ENCODE data around the gene U2SURP.

U2SURP gene

DNA sequence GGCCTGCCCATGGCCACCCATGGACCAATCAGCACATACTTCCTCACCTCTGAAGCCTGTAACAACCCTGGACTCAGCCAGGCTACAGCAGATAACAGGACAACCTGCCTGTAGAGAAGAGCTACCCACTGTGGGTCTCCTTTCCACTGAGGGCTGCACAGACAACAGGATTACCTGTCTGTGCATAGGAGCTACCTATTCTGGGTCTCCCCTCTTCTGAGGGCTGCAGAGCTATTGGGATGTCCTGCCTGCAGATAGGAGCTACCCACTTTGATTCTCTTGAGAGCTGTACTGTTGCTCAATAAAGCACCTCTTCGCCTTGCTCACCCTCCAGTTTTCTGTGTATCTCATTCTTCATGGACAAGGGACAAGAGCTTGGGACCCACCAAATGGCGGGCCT, 94.4 kb downstream of the U2SURP start:
- TF ChIP-seq, protein P1, sequence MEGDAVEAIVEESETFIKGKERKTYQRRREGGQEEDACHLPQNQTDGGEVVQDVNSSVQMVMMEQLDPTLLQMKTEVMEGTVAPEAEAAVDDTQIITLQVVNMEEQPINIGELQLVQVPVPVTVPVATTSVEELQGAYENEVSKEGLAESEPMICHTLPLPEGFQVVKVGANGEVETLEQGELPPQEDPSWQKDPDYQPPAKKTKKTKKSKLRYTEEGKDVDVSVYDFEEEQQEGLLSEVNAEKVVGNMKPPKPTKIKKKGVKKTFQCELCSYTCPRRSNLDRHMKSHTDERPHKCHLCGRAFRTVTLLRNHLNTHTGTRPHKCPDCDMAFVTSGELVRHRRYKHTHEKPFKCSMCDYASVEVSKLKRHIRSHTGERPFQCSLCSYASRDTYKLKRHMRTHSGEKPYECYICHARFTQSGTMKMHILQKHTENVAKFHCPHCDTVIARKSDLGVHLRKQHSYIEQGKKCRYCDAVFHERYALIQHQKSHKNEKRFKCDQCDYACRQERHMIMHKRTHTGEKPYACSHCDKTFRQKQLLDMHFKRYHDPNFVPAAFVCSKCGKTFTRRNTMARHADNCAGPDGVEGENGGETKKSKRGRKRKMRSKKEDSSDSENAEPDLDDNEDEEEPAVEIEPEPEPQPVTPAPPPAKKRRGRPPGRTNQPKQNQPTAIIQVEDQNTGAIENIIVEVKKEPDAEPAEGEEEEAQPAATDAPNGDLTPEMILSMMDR (IDR thresholded peaks at IDR 0.05; ENCODE audit: poor library complexity, severe bottlenecking) = no peak
- Histone ChIP-seq H3K27me3 (ENCODE audit: insufficient read depth, poor library complexity, severe bottlenecking) (no peaks in the 10 kb centered on the region), H3K27ac (ENCODE audit: poor library complexity, severe bottlenecking) (no peak overlapping the region), H3K9me3 (ENCODE audit: severe bottlenecking) (no peaks in the 10 kb centered on the region), H3K4me1 (ENCODE audit: insufficient read depth, poor library complexity, severe bottlenecking) (no peaks in the 10 kb centered on the region), H3K4me3 (ENCODE audit: severe bottlenecking) (no peak overlapping the region), H3K36me3 (ENCODE audit: low read depth) (no peaks in the 10 kb centered on the region)
- DNase-seq (ENCODE audit: low spot score) = no peak
- ATAC-seq (ENCODE audit: low read depth) = no peak

DNA sequence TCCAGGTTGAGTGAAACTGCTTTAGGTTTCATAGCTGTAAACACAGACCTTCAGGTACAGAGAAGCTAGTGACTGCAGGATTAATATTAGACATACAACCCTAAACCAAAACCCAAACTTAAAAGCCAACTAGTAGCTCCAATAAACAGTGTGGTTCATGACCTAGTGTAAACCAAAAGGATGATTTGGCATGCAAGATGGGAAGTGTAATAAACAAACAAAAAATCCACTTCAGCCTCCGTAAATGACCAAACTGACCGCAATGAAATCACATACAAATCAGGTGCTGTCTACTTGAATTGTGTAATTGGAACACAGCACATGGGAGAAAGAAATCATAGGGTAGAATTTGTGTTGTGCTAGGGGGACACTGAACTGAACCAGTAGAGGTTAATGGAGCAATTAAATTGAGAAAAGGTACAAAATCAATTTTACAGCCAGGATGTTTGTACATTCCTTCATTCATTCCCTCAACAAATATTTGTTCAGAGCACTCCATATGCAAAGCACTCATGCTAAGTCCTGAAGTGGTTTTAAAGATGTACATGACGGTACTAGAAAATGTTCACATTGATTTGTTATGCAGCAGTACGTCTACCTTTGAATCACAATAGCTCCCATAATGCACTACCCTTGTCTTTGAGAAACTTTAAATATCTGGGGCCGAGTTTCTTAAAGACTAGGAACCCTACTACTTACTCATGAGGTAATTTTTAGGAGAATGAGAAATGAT, 96.8 kb downstream of the U2SURP start:
- Histone ChIP-seq H3K4me3 (ENCODE audit: severe bottlenecking) (no peak overlapping the region), H3K4me1 (ENCODE audit: insufficient read depth, poor library complexity, severe bottlenecking) (no peaks in the 10 kb centered on the region), H3K27me3 (ENCODE audit: insufficient read depth, poor library complexity, severe bottlenecking) (no peaks in the 10 kb centered on the region), H3K9me3 (ENCODE audit: severe bottlenecking) (no peaks in the 10 kb centered on the region), H3K36me3 (ENCODE audit: low read depth) (no peaks in the 10 kb centered on the region), H3K27ac (ENCODE audit: poor library complexity, severe bottlenecking) (no peak overlapping the region)
- TF ChIP-seq, protein P1 (IDR thresholded peaks at IDR 0.05; ENCODE audit: poor library complexity, severe bottlenecking) = no peak
- no peak for DNase-seq (ENCODE audit: low spot score)
- no peak for ATAC-seq (ENCODE audit: low read depth)

DNA sequence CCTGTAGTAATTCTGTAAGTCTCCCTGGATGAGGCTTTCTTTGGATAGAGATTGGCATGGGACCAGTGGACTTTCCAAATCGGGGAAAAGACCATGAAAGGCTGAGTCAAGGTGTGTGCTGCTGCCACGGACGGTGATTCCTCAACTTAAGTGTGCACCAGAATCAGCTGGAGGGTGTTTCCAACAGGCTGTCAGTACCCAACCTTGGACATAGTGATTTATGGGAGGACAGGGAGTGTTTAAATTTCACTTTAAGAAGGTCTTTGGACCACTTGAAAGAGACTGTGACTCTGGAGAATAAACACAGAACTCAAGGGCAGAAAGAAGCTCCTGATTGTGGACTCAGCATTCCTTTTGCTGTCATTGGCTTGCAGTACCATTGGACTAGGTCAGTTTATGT, 97.8 kb downstream of the U2SURP start:
- TF ChIP-seq, protein P1 (IDR thresholded peaks at IDR 0.05; ENCODE audit: poor library complexity, severe bottlenecking) = no peak
- Histone ChIP-seq H3K27ac (ENCODE audit: poor library complexity, severe bottlenecking) (no peak overlapping the region), H3K36me3 (ENCODE audit: low read depth) (no peaks in the 10 kb centered on the region), H3K27me3 (ENCODE audit: insufficient read depth, poor library complexity, severe bottlenecking) (no peaks in the 10 kb centered on the region), H3K9me3 (ENCODE audit: severe bottlenecking) (no peaks in the 10 kb centered on the region), H3K4me3 (ENCODE audit: severe bottlenecking) (no peak overlapping the region), H3K4me1 (ENCODE audit: insufficient read depth, poor library complexity, severe bottlenecking) (no peaks in the 10 kb centered on the region)
- ATAC-seq (ENCODE audit: low read depth) (no peak), DNase-seq (ENCODE audit: low spot score) (no peak)

DNA sequence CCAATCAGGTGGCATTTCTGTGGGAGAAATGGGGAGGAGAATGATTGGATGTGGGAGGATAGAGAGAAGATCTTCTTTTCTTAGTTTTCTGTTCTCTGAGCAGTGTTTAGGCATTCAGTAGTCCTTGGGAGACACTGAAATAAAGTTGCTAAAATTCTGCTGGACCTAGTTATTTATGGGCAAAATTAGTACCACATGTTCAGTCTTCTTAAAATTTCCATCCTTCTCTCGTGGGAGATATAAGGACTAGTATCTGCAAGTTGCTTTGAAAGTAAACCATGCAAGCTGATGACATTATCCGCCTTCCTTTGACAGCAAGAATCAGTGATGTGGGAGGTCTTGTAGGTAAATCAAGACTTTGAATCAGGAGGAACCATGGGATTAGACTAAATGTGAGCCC, 98.3 kb downstream of the U2SURP start:
- Histone ChIP-seq H3K27ac (ENCODE audit: poor library complexity, severe bottlenecking) (no peak overlapping the region), H3K27me3 (ENCODE audit: insufficient read depth, poor library complexity, severe bottlenecking) (no peaks in the 10 kb centered on the region), H3K36me3 (ENCODE audit: low read depth) (no peaks in the 10 kb centered on the region), H3K4me1 (ENCODE audit: insufficient read depth, poor library complexity, severe bottlenecking) (no peaks in the 10 kb centered on the region), H3K9me3 (ENCODE audit: severe bottlenecking) (no peaks in the 10 kb centered on the region), H3K4me3 (ENCODE audit: severe bottlenecking) (no peak overlapping the region)
- DNase-seq (ENCODE audit: low spot score) (no peak), ATAC-seq (ENCODE audit: low read depth) (no peak)
- TF ChIP-seq, protein P1 (IDR thresholded peaks at IDR 0.05; ENCODE audit: poor library complexity, severe bottlenecking) = no peak

DNA sequence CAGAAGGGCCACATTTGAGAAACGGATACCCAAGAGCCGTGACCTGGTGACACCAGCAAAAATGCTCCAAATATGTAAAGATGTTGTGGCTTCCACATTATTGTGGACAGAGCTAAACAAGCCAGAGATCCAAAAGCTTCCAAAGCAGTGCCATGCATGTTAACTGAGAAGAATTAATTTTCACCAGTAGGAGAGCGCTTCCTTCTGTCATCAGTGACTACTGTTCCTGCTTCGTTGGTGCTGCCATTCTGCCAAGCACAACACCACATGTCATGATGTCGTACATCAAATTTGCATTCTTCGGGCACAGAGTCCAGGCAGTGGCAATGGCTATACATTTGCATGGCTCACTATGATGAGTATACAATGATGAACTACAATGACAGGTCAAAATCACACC, 99.1 kb downstream of the U2SURP start:
- ATAC-seq (ENCODE audit: low read depth) = no peak
- TF ChIP-seq, protein P1 (IDR thresholded peaks at IDR 0.05; ENCODE audit: poor library complexity, severe bottlenecking) = no peak
- Histone ChIP-seq H3K9me3 (ENCODE audit: severe bottlenecking) (no peaks in the 10 kb centered on the region), H3K27me3 (ENCODE audit: insufficient read depth, poor library complexity, severe bottlenecking) (no peaks in the 10 kb centered on the region), H3K36me3 (ENCODE audit: low read depth) (no peaks in the 10 kb centered on the region), H3K27ac (ENCODE audit: poor library complexity, severe bottlenecking) (no peak overlapping the region), H3K4me3 (ENCODE audit: severe bottlenecking) (no peak overlapping the region), H3K4me1 (ENCODE audit: insufficient read depth, poor library complexity, severe bottlenecking) (no peaks in the 10 kb centered on the region)
- DNase-seq (ENCODE audit: low spot score) = no peak
